SK-N-SH (cell line): ENCODE results near the gene ATP4A. TPM values are rescaled to one million over a fixed set of nuclear protein-coding genes. Genes with fewer than 3 reads are reported as not detected.

Experiments used
- CTCF ChIA-PET: fragments of 300-600, 350-600 bp; formaldehyde crosslinking; extraction: SDS; loops from one replicate; lab custom pipeline; 2021; lab: Yijun Ruan, JAX
- POLR2A ChIA-PET: fragments of 350-600 bp; sonication (Branson Sonifier 250); formaldehyde crosslinking; extraction: SDS; loops from one replicate; lab custom pipeline; 2020; ENCODE audit warnings: antibody characterized with exemption, inconsistent platforms; lab: Yijun Ruan, JAX
- DNase-seq: peaks from one replicate; pipeline ENCODE4 v3.0.0; 2012
- H2AFZ ChIP-seq: fragments of 200-600 bp; sonication (generic); 2 replicates; pipeline ENCODE4 v1.8.1; 2016; ENCODE audit warnings: antibody characterized with exemption, mild to moderate bottlenecking, low read depth
- H3F3A ChIP-seq: fragments of 200-600 bp; sonication (generic); replicated peaks from 2 replicates; pipeline ENCODE3; 2016; ENCODE audit warnings: antibody characterized with exemption, mild to moderate bottlenecking; ENCODE audit not compliant: insufficient read depth
- H3K27ac ChIP-seq, 2 experiments: fragments of 200-500 bp in 1 of 2; fragments of 200-600 bp in 1 of 2; sonication (Bioruptor generic) in 1 of 2; sonication (generic), shearing (Covaris generic) in 1 of 2; 2 replicates each; pipeline versions ENCODE4 v1.5.1 to v1.6.1; 2014 to 2016; ENCODE audit warnings: low read depth in 2 of 2, inconsistent platforms in 1 of 2, low read length in 1 of 2, mild to moderate bottlenecking in 1 of 2, mixed read lengths in 1 of 2
- H3K27me3 ChIP-seq: fragments of 200-600 bp; sonication (generic), shearing (Covaris generic); 2 replicates; pipeline ENCODE4 v1.6.1; 2016; ENCODE audit warnings: mixed run types; ENCODE audit not compliant: insufficient read depth
- H3K36me3 ChIP-seq, 2 experiments: fragments of 200-500 bp in 1 of 2; fragments of 200-600 bp in 1 of 2; sonication (Bioruptor generic) in 1 of 2; sonication (generic) in 1 of 2; replicated peaks in 1 of 2; 2 replicates each; pipeline versions ENCODE3 to v1.5.1; 2014 to 2016; ENCODE audit warnings: low read length in 1 of 2, mild to moderate bottlenecking in 1 of 2; ENCODE audit not compliant: insufficient read depth in 2 of 2, control insufficient read depth in 1 of 2
- H3K4me1 ChIP-seq, 2 experiments: fragments of 200-500 bp in 1 of 2; fragments of 200-600 bp in 1 of 2; sonication (Bioruptor generic) in 1 of 2; sonication (generic), shearing (Covaris generic) in 1 of 2; 2 replicates each; pipeline versions ENCODE4 v1.5.1 to v1.6.1; 2014 to 2016; ENCODE audit warnings: low read depth in 1 of 2, low read length in 1 of 2, mixed run types in 1 of 2; ENCODE audit not compliant: insufficient read depth in 2 of 2, control insufficient read depth in 1 of 2
- H3K4me2 ChIP-seq: fragments of 200-600 bp; sonication (generic), shearing (Covaris generic); 2 replicates; pipeline ENCODE4 v1.6.1; 2017; ENCODE audit warnings: mixed run types
- H3K4me3 ChIP-seq, 2 experiments: fragments of 200-500 bp in 1 of 2; fragments of 200-600 bp in 1 of 2; sonication (Bioruptor generic) in 1 of 2; sonication (generic), shearing (Covaris generic) in 1 of 2; 2 replicates each; pipeline versions ENCODE4 v1.5.1 to v1.8.1; 2014 to 2016; ENCODE audit warnings: low read depth in 2 of 2, inconsistent platforms in 1 of 2, low read length in 1 of 2, mild to moderate bottlenecking in 1 of 2, mixed read lengths in 1 of 2, moderate library complexity in 1 of 2
- H3K79me2 ChIP-seq: fragments of 200-600 bp; sonication (generic); 2 replicates; pipeline ENCODE4 v1.8.1; 2017; ENCODE audit warnings: mild to moderate bottlenecking; ENCODE audit not compliant: insufficient read depth
- H3K9ac ChIP-seq: fragments of 200-600 bp; sonication (generic); 2 replicates; pipeline ENCODE4 v1.6.1; 2017; ENCODE audit warnings: mixed run types
- H3K9me2 ChIP-seq: fragments of 200-600 bp; sonication (generic); 2 replicates; pipeline ENCODE4 v1.6.1; 2017; ENCODE audit warnings: mixed run types
- H3K9me3 ChIP-seq: fragments of 200-600 bp; sonication (generic); 2 replicates; pipeline ENCODE4 v1.6.1; 2017; ENCODE audit warnings: mixed run types, mild to moderate bottlenecking, moderate library complexity
- H4K20me1 ChIP-seq: fragments of 200-600 bp; sonication (generic); 2 replicates; pipeline ENCODE4 v1.6.1; 2017; ENCODE audit warnings: mild to moderate bottlenecking, mixed run types; ENCODE audit not compliant: insufficient read depth
- CHD2 ChIP-seq: fragments of 150-350 bp; IDR thresholded peaks from 2 replicates; pipeline ENCODE4 v1.6.1; 2018; ENCODE audit warnings: low read length; ENCODE audit not compliant: partially characterized antibody
- CTCF ChIP-seq: fragments of 200-600 bp; sonication (generic); IDR thresholded peaks from 2 replicates; pipeline ENCODE4 v1.6.1; 2017; ENCODE audit warnings: antibody characterized with exemption, mild to moderate bottlenecking, moderate library complexity
- FOXJ3 ChIP-seq: sonication (generic); formaldehyde crosslinking; IDR thresholded peaks from 2 replicates; pipeline ENCODE4 v1.5.1; 2020; ENCODE audit warnings: mild to moderate bottlenecking, missing genetic modification reagents
- GATA2 ChIP-seq: sonication (generic); formaldehyde crosslinking; IDR thresholded peaks from 2 replicates; pipeline ENCODE4 v1.5.0; 2020; ENCODE audit warnings: mild to moderate bottlenecking, missing genetic modification reagents
- IRF3 ChIP-seq: fragments of 150-350 bp; IDR thresholded peaks from 2 replicates; pipeline ENCODE4 v1.6.1; 2016; ENCODE audit warnings: mild to moderate bottlenecking, low read depth, low read length
- MAX ChIP-seq: IDR thresholded peaks from 2 replicates; pipeline ENCODE4 v1.4.0; 2012; ENCODE audit warnings: low read depth
- MXI1 ChIP-seq: IDR thresholded peaks from 2 replicates; pipeline ENCODE4 v1.6.1; 2012; ENCODE audit warnings: mild to moderate bottlenecking, low read depth, low read length, improper control_type of control experiment
- NFIC ChIP-seq: IDR thresholded peaks from 2 replicates; pipeline ENCODE4 v1.4.0; 2012; ENCODE audit warnings: borderline replicate concordance
- POLR2AphosphoS5 ChIP-seq: IDR thresholded peaks from 2 replicates; pipeline ENCODE4 v1.6.1; 2012; ENCODE audit warnings: low read depth, low read length
- RAD21 ChIP-seq: IDR thresholded peaks from 2 replicates; pipeline ENCODE4 v1.6.1; 2012; ENCODE audit warnings: mild to moderate bottlenecking, low read length
- RFX5 ChIP-seq: IDR thresholded peaks from 2 replicates; pipeline ENCODE4 v1.6.1; 2012; ENCODE audit warnings: mild to moderate bottlenecking, improper control_type of control experiment, low read length
- RXRA ChIP-seq: IDR thresholded peaks from 2 replicates; pipeline ENCODE4 v1.4.0; 2012; ENCODE audit warnings: low read depth, mild to moderate bottlenecking, borderline replicate concordance
- SIN3A ChIP-seq: IDR thresholded peaks from 2 replicates; pipeline ENCODE4 v1.6.1; 2012; ENCODE audit warnings: low read depth, mild to moderate bottlenecking, low read length, moderate library complexity, borderline replicate concordance
- TAF1 ChIP-seq: IDR thresholded peaks from 2 replicates; pipeline ENCODE4 v1.6.1; 2012; ENCODE audit warnings: low read depth, mild to moderate bottlenecking, low read length, moderate library complexity, borderline replicate concordance
- YY1 ChIP-seq: IDR thresholded peaks from 2 replicates; pipeline ENCODE4 v1.4.0; 2012; ENCODE audit warnings: low read depth, mild to moderate bottlenecking
- WGBS: methylation state at CpG from one replicate; pipeline ENCODE4 v1.1.6; 2017; ENCODE audit warnings: low lambda C conversion rate; 5-methylcytosine and 5-hydroxymethylcytosine counted together
- polyA plus RNA-seq, 3 experiments: library from polyadenylated mRNA; depleted of rRNA; stranded (reverse); fragments of >200 nt; gene quantifications; 2 replicates each; pipeline ENCODE4 v1.2.3, GENCODE V29; 2012
- TF ChIP-seq, protein P1 (sequence below): IDR thresholded peaks from 2 replicates; pipeline ENCODE4 v1.4.0; 2012; ENCODE audit warnings: low read depth, borderline replicate concordance

Gene ATP4A
- polyA plus RNA-seq, 1 of the 3 experiments (the other 2 are of a cell fraction) = not detected

DNA sequence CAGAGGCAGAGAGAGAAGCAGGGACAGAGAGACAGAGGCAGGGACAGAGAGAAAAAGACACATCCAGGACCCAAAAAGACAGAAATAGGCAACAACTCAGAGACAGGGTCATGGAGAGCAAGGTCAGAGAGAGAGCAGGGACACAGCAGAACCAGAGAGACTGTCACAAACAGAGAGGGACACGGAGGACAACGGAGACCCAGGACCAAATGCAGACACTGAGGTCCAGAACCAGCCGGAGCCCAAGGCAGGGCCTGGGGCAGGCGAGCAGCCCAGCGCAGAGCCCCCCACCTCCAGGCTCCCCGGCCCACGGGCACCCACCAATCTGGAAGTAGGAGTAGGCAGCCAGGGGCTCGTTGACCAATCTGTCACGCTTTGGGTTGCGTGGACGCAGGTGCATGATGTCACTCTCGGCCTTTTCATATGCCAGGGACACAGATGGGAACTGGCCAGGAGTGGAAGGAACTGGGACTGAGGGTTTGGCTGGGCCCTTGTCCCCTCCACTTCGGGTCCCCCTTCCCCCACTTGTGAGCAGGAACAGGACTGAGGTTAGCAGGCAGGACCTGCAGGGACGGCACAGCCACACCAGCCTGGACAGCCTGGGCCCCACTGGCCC lies 10.0 kb downstream of the ATP4A start:
- H3K4me3 ChIP-seq = no peak overlapping the region
- peaks cover 5% of the 10 kb centered on the region; the same call in 1 of the 2 replicates for H4K20me1 ChIP-seq
- H2AFZ ChIP-seq = no peak overlapping the region
- peaks cover 0 to 8% of the 10 kb centered on the region in 2 experiments; a peak in 1 of 4 replicates for H3K4me1 ChIP-seq
- no peaks in the 10 kb centered on the region for H3K9me2 ChIP-seq
- ChIA-PET CTCF (no interaction called here), POLR2A (no interaction called here)
- H3K36me3 ChIP-seq = no peaks in the 10 kb centered on the region
- no peak overlapping the region for H3K27ac ChIP-seq
- no peak overlapping the region for H3K9ac ChIP-seq
- H3K27me3 ChIP-seq = peaks cover 3% of the 10 kb centered on the region
- 55% methylated on average over 4 of the region's 14 CpGs for WGBS
- H3K4me2 ChIP-seq = no peak overlapping the region
- DNase-seq = no peak
- H3K79me2 ChIP-seq = no peaks in the 10 kb centered on the region
- TF ChIP-seq YY1 (no peak), MAX (no peak), RAD21 (no peak), SIN3A (no peak), RFX5 (no peak), TAF1 (no peak), MXI1 (no peak), NFIC (no peak), POLR2AphosphoS5 (no peak), CHD2 (no peak), CTCF (no peak), RXRA (no peak), FOXJ3 (no peak), GATA2 (CRISPR knock-in tag) (no peak), IRF3 (no peak)
- TF ChIP-seq, protein P1, sequence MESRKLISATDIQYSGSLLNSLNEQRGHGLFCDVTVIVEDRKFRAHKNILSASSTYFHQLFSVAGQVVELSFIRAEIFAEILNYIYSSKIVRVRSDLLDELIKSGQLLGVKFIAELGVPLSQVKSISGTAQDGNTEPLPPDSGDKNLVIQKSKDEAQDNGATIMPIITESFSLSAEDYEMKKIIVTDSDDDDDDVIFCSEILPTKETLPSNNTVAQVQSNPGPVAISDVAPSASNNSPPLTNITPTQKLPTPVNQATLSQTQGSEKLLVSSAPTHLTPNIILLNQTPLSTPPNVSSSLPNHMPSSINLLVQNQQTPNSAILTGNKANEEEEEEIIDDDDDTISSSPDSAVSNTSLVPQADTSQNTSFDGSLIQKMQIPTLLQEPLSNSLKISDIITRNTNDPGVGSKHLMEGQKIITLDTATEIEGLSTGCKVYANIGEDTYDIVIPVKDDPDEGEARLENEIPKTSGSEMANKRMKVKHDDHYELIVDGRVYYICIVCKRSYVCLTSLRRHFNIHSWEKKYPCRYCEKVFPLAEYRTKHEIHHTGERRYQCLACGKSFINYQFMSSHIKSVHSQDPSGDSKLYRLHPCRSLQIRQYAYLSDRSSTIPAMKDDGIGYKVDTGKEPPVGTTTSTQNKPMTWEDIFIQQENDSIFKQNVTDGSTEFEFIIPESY = no peak
- no peaks in the 10 kb centered on the region for H3K9me3 ChIP-seq
- no peaks in the 10 kb centered on the region for H3F3A ChIP-seq
